HepG2 (cell line): ENCODE measurements around the gene SECTM1. TPM values are rescaled to one million over a fixed set of nuclear protein-coding genes. Genes with fewer than 3 reads are reported as not detected.
A peak's percentile ranks its signal among the peaks of the same experiment; 100 is the strongest.

ENCODE experiments used
- BCLAF1 ChIP-seq: fragments of 450-650 bp; IDR thresholded peaks from 2 replicates; pipeline ENCODE4 v1.6.1; 2017; ENCODE audit warnings: mild to moderate bottlenecking
- KDM3A ChIP-seq: IDR thresholded peaks from 2 replicates; pipeline ENCODE4 v1.6.1; 2018; ENCODE audit warnings: low read depth, missing compliant biosample characterization
- KLF13 ChIP-seq: sonication (generic); formaldehyde crosslinking; IDR thresholded peaks from 2 replicates; pipeline ENCODE4 v1.4.0; 2020; ENCODE audit warnings: mild to moderate bottlenecking, missing genetic modification reagents
- MTERF4 ChIP-seq: sonication (generic); formaldehyde crosslinking; IDR thresholded peaks from 2 replicates; pipeline ENCODE4 v1.8.0; 2023; ENCODE audit warnings: mild to moderate bottlenecking, missing genetic modification reagents
- PATZ1 ChIP-seq: sonication (generic); formaldehyde crosslinking; IDR thresholded peaks from 2 replicates; pipeline ENCODE4 v1.4.0; 2020; ENCODE audit warnings: missing genetic modification reagents
- PITX1 ChIP-seq: sonication (generic); formaldehyde crosslinking; IDR thresholded peaks from 2 replicates; pipeline ENCODE4 v1.5.1; 2020; ENCODE audit warnings: mild to moderate bottlenecking, missing genetic modification reagents
- U2AF2 ChIP-seq: fragments of 200-400 bp; formaldehyde crosslinking; IDR thresholded peaks from 2 replicates; pipeline ENCODE4 v1.6.1; 2017; ENCODE audit warnings: low read depth, mild to moderate bottlenecking, low read length
- UBTF ChIP-seq: sonication (generic); formaldehyde crosslinking; IDR thresholded peaks from 2 replicates; pipeline ENCODE4 v1.4.0; 2020; ENCODE audit warnings: mild to moderate bottlenecking, missing genetic modification reagents
- ZBTB20 ChIP-seq: sonication (generic); formaldehyde crosslinking; IDR thresholded peaks from 2 replicates; pipeline ENCODE4 v1.8.1; 2023; ENCODE audit warnings: missing genetic modification reagents, low read depth, mild to moderate bottlenecking, borderline replicate concordance
- ZBTB44 ChIP-seq: sonication (generic); formaldehyde crosslinking; IDR thresholded peaks from 2 replicates; pipeline ENCODE4 v1.4.0; 2020; ENCODE audit warnings: missing genetic modification reagents
- ZMAT5 ChIP-seq: sonication (generic); formaldehyde crosslinking; IDR thresholded peaks from 2 replicates; pipeline ENCODE4 v1.5.0; 2020; ENCODE audit warnings: mild to moderate bottlenecking, low read depth, missing genetic modification reagents, borderline replicate concordance
- ZNF512B ChIP-seq: sonication (generic); formaldehyde crosslinking; IDR thresholded peaks from 2 replicates; pipeline ENCODE4 v1.5.1; 2020; ENCODE audit warnings: missing genetic modification reagents, mild to moderate bottlenecking, borderline replicate concordance
- ZNF644 ChIP-seq: IDR thresholded peaks from 2 replicates; pipeline ENCODE4 v1.6.1; 2016; ENCODE audit warnings: low read depth
- polyA plus RNA-seq, 8 experiments: library from polyadenylated mRNA; depleted of rRNA in 3 of 8; stranded (reverse) in 7 of 8; unstranded in 1 of 8; fragments of >200 nt; fragmentation: Illumina TruSeq in 4 of 8; extraction: Trizol in 4 of 8; gene quantifications; 2 replicates each; pipeline versions ENCODE4 v1.2.1 to v1.2.3, GENCODE V29; 2011 to 2016; ENCODE audit warnings: low read depth in 4 of 8, missing spikeins in 1 of 8, mixed read lengths in 1 of 8; ENCODE audit not compliant: insufficient read depth in 1 of 8
- total RNA-seq, 5 experiments: library from RNA; depleted of rRNA; stranded (reverse); fragments of >200 nt; fragmentation: Illumina TruSeq; extraction: Trizol; gene quantifications; 2 replicates each; pipeline ENCODE4 v1.2.3, GENCODE V29; 2016; ENCODE audit warnings: low read depth in 1 of 5

The SECTM1 gene
- total and polyA plus RNA-seq, 2 of the 13 experiments (the other 11 are each of a cell fraction or from before 2014, with no cell fraction given): 3.5 to 5.3 TPM

GRCh38 chr17:82309656-82310570 lies 23.7 kb downstream of the SECTM1 start (continued):
- TF ChIP-seq PATZ1: peak; percentile 85
- peak; percentile 91 for TF ChIP-seq PITX1 (CRISPR knock-in tag)
- no peak for TF ChIP-seq BCLAF1
- peak; percentile 73; the same call in 1 of the 2 replicates for TF ChIP-seq ZBTB20 (CRISPR knock-in tag)
- 0 out of 2 replicates have a peak, but pooled peaks have one; percentile 20 for TF ChIP-seq KLF13
- no peak for TF ChIP-seq ZMAT5 (CRISPR knock-in tag)
- TF ChIP-seq ZBTB44: no peak
- TF ChIP-seq KDM3A (CRISPR knock-in tag): 0 out of 2 replicates have a peak, but pooled peaks have one; percentile 21
- TF ChIP-seq UBTF (CRISPR knock-in tag): peak; percentile 34
- TF ChIP-seq ZNF512B (CRISPR knock-in tag): peak; percentile 98; the same call in 1 of the 2 replicates
- no peak for TF ChIP-seq U2AF2
- TF ChIP-seq ZNF644 (CRISPR knock-in tag): 0 out of 2 replicates have a peak, but pooled peaks have one; percentile 37
- TF ChIP-seq MTERF4 (CRISPR knock-in tag): 0 out of 2 replicates have a peak, but pooled peaks have one; percentile 47
